GM19239 (cell line): ENCODE data around the gene MRPS10.
A peak's percentile ranks its signal among the peaks of the same experiment; 100 is the strongest.
"Not testable (repeated sequence)": the region's sequence is repeated elsewhere in the genome, so short reads cannot be mapped to it uniquely, and the experiment has no call there.

ENCODE experiments used
- DNase-seq: peaks from one replicate; pipeline ENCODE4 v3.0.0; 2011; ENCODE audit warnings: low spot score; ENCODE audit not compliant: insufficient read length
- FAIRE-seq: peaks from 2 replicates; lab custom pipeline; 2011; peaks lifted over from hg19 to GRCh38; lab: Jason Lieb, UNC

The MRPS10 gene

DNA sequence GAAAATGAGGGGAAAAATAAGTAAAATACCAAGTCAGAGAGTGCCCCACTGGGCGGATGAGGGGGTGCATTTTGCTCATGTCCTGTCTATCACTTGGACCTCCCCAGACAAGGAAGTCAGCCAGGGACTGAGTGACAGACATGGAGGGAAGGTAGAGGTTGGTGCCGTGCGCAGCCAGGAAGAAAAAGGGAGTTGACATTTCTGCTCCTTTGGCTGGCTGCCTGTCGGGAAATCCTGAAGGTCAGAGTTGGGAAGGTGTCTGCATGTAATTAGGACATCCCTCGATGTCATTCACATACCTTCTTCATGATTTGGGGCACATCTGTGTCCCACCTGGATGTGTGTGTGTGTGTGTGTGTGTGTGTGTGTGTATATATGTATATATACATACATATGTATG lies 35.6 kb downstream of the MRPS10 start:
- DNase-seq = no peak

DNA sequence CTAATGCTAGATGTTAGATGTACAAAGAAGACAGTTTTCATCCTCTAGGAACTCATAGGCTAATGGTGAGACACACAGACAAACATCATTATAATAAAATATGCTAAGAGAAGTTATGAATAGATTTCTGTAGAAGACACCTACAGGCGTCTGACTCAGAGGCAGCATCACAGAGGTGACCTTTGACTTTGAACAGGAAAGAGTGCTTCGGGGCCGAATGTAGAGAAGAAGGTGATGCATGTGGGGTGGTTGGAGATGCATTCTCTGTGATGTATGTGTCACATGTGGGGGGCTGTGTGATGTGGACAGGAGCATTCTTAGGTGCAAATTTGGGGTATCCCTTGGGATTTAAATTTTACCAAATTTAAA lies 37.7 kb downstream of the MRPS10 start:
- FAIRE-seq = no peak
- no peak for DNase-seq

More for the DNA sequence above, 35.6 kb downstream of the MRPS10 start:
- FAIRE-seq = no peak

DNA sequence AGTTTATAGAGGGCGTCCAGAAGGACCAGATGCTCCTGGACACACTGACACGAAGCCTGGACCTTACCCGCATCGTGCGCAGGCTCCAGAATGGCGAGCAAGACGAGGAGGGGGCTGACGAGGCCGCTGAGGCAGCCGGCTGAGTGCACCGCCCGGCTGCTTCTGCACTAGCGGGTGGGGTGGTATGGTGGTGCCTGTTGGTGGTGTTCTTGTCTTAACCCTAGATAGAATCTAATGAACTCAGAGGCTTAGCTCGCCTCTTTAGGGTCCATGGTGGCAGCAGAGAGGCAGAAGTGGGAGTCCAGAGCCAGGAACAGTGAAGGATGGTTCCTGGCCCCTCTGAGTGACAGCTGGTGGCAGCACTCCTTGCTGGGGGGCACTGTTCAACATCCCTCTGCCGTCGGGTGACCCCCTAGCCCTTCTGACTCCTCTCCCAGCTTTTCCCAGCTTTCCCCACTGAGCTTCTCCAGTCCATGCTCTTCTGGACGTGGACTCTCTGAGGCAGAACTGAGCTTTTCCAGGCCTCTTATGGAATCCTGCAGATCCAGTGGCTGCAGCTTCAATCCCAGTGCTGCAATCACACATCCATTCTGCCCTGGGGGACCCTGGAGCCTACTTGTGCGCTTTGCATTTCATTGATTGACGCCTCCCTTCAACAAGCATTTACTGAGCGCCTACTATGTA lies 38.3 kb downstream of the MRPS10 start:
- FAIRE-seq = no peak
- DNase-seq = no peak

DNA sequence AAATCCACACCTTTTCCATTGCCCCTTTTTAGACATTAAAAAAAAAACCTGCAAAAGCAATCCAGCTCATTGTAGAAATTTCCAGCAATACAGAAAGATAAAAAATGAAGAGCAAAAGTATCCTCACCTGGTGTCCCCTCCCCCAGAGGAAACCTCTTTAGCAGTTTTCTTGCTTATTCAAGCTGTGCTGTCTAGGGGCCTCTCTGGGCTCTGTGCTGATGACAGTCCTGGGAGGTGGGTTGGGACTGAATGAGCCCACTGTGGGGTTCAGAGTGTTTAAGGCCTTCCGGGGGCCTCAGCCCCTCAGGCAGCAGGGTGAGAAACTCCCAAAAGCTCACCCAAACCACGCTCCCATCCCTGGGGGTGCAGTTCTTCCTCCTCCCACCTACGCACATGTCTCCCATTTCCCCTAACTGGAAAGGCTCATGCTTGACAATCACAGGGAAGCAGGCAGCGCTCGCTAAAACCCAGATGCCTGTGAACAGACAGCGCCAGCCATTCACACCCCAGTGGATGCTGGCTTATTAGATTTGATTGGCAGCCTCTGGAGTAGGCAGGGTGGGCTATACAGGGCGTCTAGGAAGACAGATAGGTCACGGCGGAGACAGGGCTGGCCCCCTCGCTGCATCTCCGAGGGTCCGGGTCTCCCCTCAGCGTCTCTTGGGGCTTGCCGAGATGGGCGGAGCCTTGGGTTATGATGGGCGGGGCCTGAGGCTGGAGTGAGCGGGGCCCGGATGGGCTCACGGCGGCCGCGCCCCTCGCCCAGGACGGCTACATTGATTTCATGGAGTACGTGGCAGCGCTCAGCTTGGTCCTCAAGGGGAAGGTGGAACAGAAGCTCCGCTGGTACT lies 39.9 kb downstream of the MRPS10 start:
- DNase-seq (no peak), FAIRE-seq (no peak)

DNA sequence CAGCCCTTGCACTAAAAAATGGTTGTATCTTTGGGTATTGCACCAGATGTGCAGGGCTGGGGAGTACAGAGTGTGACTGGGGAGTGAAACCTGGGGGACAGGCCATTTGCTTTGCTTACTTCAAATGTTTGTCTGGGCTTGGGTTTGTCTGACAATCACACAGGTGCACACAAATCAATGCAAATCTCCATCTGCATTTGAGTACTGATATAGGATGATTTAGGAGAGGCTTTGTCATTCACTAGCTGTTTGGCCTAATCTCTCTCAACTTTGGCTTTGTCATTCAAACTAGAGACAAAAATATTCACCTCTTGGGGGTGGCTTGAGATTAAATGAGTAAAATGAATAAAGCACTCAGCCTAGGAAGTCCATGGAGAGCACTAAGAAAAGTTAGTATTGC lies 40.7 kb downstream of the MRPS10 start:
- FAIRE-seq = no peak
- DNase-seq = no peak

DNA sequence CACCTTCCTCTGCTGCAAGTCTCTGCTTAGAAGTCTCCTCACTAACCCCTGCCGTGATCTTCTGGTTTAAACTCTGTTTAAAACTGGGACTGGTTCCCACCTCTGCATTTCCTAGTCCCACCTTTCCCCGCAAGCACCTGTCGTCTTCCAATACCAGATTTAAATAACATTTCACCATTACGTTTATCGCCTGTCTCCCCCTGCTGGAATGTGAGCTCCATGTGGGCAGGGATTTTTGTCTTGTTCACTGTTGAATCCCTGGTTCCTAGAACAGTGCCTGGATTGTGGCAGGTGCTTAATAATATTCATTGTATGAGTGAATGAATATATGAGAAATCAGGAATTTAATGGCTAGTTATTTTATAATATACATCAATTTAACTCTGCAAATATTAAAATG lies 41.8 kb downstream of the MRPS10 start:
- FAIRE-seq = no peak
- no peak for DNase-seq

DNA sequence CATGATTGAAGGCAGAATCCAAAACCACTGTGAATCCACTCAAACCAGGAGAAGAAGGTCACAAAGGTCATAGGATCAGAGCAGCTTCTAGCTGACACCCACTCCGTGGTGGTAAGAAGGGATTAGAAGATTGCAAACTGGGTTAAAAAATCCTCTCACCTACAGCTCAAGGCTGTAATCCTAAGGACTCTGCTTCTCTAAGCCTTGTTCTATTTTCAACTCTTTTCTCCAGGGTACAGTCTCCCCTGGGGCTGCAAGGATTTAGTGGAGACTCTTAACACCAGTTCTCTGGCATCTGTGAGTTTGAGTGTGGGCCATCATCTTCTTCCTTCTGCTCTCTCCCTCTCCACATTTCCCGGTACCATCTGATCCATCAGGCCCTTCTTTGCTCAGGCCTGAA lies 44.6 kb downstream of the MRPS10 start, which contains the start of gene GUCA1A:
Gene GUCA1A (plus strand): TSS at position 264 of the 400 bp plus-strand sequence. CDS start 250 bp downstream, outside the sequence.
- no peak for FAIRE-seq
- DNase-seq = no peak

DNA sequence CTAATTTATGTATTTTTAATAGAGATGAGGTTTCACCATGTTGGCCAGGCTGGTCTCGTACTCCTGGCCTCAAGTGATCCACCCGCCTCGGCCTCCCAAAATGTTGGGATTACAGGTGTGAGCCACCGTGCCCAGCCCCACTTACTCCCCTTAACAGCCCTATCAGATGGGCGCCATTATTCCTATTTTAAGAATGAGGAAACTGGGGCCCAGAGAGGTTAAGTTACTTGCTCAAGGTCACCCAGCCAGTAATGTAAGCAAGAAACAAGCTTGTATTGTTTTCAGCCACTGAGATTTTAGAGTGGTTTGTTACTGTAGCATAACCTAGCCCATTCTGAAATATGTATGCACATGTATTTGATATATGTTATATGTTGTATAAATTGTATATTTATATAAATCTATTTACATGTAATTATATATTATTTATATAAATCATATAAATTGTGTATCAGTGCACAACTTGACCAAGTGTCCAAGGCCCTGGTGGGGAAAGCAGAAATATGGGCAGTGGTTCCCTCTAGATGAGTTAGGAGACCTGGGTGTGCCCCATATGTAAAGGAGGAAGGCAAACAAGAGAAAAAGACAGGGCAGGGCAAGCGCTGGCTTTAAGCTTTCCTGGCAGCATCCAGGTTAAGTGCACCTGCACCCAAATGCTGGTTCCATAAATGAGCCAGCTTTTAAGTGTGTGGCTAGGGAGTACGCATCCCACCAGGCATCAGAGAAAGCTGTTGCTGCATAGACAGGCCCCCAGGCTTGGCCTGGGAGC lies 45.7 kb downstream of the MRPS10 start:
- FAIRE-seq (no peak), DNase-seq (no peak)

DNA sequence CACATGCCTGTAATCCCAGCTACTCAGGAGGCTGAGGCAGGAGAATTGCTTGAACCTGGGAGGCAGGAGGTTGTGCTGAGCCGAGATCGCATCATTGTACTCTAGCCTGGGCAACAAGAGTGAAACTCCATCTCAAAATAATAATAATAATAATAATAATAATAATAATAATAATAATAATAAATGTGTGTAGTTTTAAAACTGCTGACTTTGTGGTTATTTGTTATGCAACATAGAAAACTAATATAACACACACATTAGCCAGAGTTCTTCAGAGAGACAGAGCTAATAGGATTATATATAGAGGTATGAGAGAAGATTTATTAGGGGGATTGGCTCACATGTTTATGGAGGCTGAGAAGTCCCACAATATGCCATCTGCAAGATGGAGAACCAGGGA lies 47.9 kb downstream of the MRPS10 start:
- DNase-seq, FAIRE-seq: not testable (repeated sequence)

DNA sequence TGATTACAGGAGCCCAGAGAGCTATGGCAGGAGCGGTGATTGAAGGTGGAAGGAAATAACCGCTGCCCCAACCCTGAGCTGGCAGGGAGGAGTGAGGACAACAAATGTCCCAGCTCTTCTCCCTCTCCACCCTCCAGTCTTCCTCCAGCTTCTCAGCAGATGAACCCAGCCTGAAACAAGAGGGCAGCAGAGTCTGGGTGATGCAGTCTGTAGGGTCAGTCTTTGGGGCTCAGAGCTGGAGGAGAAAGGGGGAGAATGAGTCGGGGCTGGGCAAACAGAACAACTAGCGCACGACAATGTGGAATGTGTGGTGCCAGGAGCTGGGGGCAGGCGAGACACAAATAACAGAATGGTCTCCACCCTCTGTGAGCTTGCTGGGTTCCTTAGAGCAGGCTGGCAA lies 49.0 kb downstream of the MRPS10 start:
- FAIRE-seq = no peak
- DNase-seq = no peak

DNA sequence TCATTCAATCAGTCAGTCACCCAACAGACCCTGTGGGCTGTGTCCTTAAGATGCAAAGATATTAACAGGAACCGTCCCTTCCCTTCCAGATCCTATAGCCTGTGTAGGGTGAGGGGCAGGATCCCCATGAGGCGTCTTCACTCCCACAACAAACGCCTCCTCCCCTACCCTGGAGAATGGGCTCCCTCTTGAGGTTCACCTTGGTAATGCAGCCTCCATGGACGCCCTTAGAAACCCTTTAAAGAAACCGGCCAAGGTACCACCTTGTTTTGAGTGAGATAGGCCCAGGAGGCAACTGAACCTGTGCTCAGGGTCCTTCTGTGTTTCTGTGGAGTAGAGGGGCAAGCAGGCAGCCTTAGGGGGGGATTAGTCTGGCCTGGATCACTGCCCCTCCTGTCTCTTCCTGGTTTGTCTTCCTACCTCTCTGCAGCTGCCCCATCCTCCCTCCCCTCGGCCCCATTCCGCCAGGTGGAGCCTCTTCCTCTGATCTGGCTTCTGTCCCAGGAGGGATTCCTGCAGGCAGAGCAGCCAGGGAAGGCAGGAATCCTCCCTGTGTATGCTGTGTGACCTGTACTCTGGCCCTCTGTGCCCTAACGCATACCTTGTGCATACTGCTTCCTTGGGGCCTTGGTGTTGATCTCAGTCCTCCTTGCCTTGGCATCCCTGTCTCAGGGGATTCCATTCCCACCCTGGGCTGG lies 51.1 kb downstream of the MRPS10 start:
- DNase-seq = peak; percentile 79
- FAIRE-seq = peak; percentile 87

DNA sequence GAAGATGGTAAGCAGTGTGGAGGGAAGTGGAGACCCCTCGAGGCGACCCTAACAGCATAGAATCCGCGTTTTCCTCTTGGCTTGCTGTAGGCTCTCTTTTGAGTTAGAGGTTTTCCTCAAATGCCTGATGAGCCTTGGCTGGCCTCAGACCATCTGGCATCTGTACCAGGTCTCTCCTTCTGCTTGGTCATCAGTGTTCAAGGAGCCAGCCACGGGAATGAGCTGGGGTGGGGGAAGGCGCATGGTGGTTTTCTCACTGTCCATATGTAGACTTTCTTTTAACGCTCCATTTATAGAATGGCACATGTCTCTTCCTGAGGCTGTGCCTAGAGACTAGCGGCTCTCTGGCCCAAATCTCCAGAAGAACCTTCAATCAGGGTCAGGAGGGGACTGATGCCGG lies 52.6 kb downstream of the MRPS10 start:
- DNase-seq (no peak), FAIRE-seq (no peak)

DNA sequence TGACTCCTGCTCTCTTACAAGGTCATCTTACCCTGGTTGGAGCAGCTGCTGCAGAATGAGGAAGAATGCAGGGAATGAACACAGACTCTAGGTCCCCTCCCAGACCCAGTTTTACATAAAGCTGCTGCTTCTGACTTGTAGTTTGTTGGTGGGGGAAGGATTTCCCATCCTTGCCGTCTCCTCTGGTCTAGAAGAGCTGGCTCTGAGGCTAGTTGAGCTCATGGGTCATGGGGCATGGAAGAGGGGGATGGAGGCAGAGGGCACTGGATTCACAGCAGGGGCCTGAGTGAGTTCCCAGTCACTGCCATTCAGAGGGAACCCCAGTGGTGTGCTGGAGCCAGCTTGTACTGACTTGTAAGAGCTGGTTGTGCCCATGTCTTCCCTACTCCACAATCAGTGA lies 53.7 kb downstream of the MRPS10 start:
- FAIRE-seq (no peak), DNase-seq (no peak)

DNA sequence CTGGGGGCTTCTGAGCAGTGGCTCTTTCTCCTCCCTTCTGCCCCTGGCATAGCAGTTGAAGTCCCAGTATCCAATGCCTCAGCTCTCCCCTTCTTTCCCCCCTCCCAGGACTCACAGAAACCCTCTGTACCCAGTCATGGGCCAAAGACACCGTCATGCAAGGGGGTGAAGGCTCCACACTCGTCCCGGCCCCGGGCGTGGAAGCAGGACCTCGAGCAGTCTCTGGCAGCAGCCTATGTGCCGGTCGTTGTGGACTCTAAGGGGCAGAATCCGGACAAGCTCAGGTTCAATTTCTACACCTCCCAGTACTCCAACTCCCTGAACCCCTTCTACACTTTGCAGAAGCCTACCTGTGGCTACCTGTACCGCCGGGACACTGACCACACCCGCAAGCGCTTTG lies 54.8 kb downstream of the MRPS10 start:
- FAIRE-seq = no peak

DNA sequence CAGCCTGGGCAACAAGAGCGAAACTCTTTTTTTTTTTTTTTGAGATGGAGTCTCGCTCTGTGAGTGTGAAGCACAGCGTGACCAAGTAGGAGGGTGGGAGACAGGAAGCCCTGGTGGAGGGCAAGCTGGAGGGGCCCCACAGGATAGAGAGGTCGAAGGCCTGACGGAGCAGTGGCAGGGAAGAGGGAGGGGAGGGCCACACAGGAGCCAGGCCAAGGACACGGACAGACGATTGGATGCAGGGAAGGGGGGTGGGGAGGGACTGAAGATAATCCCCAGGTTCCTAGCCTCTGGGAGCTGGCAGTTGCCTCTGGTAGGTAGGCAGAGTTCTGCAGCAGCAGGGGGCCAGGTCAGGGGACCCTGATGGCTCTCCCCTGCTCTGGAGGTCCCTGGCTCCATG lies 55.3 kb downstream of the MRPS10 start:
- no peak for DNase-seq
- no peak for FAIRE-seq

More for the DNA sequence above, 54.8 kb downstream of the MRPS10 start:
- no peak for DNase-seq

DNA sequence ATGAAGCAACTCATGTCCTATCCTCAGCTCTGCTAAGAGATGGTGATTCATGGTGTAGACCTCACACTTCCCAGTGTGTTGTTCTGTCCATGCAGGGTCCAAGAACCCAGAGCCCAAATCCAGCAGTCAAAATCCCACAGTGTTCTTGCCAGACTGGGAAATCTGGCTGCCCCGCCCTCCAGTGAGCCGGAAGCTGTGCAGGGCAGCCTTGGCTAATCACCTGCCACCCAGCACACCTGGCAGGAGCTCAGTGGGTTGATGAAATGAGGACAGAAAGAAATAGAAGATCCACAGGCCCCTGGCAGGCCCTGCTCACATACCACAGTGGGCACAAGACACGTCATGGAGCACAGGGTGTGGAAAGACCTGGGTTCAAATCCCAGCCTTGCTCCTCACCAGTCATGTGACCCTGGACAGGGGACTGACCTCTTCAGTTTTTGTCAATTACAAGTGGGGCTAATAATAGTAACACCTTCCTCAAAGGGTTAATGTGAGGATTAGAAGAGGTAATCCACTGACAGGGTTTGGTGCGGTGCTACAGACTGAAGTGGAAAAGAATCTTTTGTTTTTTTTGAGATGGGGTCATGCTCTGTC lies 58.1 kb downstream of the MRPS10 start:
- no peak for DNase-seq
- no peak for FAIRE-seq

DNA sequence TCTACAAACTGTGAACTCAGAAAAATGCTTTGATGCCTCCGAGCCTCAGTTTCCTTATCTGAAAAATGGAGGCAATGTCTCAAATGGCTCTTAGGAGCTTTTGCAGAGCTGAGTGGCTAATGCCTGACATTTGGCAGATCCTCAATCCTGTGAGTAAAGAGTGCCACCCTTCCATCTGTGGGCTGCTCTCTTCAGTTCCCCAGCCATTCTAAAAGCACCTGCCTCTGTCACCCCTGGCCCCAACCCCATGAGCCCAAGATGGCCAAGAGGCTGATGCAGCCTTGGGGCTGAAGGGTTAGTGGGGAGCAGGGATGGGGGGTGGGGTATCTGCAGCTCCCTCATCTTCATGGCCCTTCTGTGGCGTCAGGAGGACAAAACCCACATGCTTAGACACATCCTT lies 59.0 kb downstream of the MRPS10 start:
- FAIRE-seq (no peak), DNase-seq (no peak)

DNA sequence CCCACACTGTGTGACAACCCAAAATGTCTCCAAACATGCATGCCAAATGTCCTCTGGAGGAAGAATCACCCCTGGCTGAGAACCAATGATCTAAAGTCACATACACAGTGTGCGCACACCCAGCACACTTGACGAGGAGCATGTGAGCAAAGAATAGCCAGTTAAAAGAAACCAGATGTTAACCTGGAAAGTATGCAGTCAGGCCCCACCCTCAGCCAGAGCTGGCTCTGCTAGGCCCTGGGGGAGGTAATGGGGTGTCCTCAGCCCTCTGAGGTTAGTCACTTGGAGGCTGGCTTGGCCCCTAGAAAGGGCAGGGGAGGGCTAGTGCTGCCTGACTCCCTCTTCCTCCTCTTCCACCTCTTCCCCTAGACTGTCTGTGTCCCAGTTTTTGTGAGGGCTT lies 59.6 kb downstream of the MRPS10 start:
- FAIRE-seq (no peak), DNase-seq (no peak)
